ENCODE measurements around the gene APMAP.

APMAP gene, protein sequence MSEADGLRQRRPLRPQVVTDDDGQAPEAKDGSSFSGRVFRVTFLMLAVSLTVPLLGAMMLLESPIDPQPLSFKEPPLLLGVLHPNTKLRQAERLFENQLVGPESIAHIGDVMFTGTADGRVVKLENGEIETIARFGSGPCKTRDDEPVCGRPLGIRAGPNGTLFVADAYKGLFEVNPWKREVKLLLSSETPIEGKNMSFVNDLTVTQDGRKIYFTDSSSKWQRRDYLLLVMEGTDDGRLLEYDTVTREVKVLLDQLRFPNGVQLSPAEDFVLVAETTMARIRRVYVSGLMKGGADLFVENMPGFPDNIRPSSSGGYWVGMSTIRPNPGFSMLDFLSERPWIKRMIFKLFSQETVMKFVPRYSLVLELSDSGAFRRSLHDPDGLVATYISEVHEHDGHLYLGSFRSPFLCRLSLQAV

DNA sequence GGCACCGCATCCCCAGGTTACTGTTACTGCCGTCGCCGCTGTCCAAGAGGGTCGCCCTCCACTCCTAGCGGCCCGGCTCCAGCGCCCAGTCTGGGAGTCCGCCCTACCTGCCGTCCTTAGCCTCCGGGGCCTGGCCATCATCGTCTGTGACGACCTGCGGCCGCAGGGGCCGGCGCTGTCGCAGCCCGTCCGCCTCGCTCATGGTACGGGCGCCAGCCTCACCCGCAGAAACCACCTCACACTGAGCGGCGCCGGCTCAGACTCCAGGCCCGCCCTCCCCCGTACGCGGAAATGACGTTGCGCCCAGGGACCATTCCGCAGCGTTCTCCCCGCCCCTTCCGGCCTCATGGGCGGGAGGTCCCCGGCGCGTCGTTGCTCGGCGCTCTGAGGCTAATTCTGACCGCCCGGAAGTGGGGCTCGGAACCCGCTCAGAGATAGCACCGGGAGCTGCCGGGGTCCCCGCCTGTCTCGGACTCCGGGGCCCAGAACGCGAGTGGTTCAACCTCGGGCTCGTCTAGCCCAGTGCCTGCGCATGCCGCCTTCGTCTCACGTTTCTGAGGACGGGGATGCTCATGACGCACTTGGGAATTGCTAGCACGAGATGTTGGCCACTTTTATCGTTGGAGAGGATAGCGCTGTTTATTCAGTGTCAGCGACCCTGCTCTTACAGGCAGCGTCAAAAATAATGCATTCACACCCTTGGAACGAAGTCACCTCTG, at the start of gene APMAP:
Gene APMAP, minus strand, starts transcription at position 265 of the 719 bp plus-strand sequence. Its CDS starts 63 bp downstream, at position 202.
- DNase-seq (ENCODE audit: low spot score), result peak; percentile 99

DNA sequence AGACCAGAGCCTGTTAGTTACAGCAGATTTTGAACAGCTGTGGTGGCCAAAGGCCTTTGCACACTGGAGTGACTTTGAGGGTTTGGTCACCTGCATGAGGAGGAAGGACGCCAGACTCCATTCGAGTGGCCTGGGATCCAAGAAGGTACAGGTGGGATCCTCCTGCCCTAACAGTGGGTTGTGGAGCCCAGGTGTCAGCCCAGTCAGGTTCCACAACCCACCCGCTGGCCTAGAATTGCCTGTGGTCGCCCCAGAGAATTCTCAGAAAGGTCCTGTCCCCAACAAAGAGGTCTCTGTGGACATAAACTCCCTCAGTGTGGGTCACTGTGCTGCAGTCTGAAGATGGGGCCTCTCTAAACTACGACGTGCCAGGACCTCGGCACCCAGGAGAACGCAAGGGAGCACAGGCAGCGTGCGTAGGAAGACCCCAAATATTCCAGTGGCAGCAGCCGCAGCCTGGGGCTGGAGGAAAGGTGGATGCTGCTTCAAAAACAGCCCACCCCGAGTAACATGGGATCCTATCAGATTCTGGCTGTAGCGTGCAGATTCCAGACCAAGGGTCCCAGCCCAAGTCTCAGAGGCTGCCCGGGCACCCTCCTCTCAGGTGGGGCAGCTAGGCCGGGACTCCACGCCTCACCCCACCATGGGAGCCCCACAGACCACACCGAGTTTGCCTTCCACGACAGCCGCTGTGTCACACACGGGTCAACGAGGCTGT, 49.4 kb upstream of the APMAP start:
- DNase-seq (ENCODE audit: low spot score), result no peak

DNA sequence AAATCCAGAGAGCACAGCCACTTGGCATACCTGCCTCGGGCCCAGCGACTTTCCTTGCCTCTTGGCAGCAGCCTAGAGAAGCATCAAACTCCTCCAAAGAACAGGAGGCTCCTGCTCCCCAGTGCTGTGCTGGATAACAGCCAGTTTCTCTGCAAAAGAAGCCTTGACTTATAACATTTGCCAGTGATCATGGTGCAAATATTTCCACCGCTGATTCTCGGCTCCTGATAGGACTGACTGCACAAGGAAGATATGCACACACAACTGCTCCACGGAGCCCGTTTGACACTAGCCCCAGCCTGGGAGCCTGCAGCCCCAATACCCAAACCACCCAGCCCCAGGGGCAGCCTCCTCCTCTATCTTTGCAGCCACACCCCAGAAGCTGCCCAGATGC, 47.9 kb upstream of the APMAP start:
- peak; percentile 60 for DNase-seq (ENCODE audit: low spot score)

DNA sequence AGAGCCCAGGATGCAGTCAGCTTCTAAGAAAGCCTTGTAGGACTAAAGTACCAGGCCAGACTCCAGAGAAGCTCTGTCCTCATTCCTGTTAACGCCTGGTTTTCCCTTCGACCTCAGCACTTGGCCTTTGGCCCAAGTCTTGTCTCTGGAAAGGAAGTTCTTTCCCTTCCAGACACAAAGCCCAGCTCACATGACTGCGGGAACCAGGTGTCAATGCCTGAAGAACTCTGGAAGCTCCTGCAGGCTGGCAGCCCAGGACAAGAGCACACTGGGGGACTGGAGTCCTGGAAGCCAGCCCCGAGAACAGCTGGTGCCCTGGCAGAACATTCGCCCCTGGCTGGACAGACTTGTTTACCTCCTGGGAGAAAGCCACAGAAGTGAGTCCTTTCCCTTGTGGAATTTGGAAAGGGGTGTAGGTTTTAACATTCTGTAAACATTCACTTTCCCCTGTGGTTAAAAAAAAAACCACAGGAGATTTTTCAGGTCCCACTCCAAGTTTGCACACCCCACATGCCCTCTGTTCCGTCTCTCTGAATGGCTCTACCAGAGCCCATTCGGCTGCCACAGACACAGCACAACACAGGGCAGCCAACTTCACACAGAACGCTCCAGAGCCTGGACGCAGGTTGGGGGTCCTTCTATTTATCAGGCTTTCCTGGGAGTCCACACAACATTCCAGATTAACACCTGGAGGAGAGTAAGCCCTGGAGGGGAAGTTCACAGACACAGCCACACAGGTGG, 47.3 kb upstream of the APMAP start:
- peak; percentile 69 for DNase-seq (ENCODE audit: low spot score)

DNA sequence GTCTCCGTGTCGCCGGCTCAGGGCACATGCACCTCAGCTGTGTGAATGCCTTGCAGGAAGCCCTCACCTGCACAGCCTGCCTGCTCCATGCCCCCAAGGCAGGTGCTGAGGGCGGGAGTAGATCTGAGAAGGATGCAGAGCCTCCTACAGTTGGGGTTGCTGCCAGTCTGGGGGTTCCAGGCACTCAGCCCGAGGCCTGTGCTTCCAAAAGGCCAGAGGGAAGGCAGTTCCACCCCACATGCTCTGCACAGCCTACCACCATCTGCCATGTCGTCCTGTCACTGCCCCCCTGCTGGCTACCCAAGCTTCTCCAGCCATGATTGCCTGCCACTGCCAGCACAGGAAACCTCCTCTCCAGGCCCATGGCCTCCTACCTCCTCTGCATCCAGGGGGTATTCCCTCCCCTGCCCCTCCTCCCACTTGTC, 46.1 kb upstream of the APMAP start:
- DNase-seq (ENCODE audit: low spot score), result no peak

DNA sequence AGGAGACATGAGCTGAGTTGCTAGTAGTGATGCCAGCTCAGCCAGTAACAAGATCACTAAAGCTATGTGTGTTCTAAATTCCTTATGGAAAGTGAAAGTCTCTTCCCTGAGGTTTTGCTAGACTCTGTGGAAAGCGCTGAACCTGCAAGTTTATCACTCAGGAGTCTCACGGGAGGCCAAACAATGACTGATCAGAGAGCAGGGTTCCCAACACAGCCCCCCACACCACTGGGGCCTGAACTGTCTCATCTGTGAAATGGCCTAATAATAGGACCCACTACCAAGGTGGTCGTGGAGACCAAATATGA, 45.5 kb upstream of the APMAP start:
- no peak for DNase-seq (ENCODE audit: low spot score)

DNA sequence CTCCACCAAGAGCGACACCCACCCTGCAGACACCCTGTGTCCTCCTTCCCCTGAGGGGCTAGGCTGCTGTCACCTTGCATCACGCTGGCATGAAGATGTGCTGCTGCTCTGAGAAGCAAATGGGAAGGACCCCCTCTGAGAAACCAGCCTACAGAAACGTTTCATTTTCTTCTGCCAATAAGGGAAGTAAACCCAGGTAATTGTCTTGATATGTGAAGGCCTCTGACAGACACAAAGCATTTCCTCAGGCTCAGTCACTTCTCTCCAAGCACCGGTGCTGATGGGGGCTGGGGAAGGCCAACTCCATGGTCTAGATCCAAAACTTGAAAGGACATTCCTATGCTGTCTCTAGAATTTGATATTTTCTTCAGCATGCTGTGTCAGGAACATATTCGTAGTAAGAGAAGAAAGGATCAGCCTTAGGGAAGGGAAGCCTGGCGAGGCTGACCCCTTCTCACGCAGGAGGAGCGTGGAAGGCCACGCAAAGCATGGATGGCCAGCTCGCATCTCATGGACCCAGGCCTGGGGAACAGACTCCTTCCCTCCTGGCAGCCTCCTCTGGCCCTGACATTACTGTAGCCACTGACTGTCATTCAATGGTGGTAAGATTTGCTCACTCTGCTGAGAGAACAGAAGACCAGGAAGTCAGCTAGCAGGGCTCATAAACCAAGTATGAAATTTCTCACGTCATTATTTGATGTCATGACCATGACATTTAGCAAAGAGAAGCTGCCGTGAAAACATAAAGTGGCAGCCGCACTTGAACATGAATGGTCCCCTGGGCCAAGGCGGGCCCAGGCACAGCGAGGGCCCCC, 44.9 kb upstream of the APMAP start:
- no peak for DNase-seq (ENCODE audit: low spot score)

DNA sequence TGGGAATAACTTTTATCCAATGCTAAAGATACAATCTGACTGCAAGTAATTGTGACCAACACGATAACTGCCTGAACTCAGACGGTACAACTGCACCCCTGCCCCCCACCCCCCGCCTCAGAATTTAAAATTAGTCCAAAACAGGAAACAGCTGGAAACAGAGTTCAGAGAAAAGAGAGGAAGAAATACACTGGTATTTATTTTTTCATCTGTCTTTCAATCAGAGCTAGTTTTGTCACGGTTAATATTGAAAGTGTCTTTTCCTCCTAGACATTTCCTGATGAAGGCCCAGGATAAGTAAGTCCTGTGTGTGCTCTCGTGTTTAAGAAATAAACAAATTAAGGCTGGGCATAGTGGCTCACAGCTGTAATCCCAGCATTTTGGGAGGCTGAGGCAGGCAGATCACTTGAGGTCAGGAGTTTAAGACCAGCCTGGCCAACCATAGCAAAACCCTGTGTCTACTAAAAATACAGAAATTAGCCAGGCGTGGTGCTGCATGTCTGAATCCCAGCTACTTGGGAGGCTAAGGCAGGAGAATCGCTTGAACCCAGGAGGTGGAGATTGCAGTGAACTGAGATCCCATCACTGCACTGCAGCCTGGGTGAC, 43.9 kb upstream of the APMAP start:
- DNase-seq (ENCODE audit: low spot score), result no peak

DNA sequence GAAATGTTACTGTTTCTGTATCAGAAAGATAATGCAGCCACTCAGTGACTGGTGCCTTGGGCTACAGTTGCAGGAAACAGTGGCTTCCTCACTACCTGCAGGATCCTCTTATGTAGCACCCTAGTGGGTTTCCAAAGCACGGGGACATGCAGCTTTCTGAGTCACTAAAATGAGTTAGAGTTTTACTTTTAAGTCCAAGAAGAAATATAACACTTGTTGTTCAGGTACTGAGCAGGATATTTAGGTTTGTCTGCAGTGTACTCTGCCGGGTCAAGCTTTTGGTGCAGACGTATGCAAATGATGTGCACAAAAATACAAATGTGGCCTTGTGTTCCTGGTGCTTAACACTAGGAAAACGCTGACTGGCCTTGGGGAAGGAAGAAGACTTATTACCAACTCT, 43.4 kb upstream of the APMAP start:
- no peak for DNase-seq (ENCODE audit: low spot score)

DNA sequence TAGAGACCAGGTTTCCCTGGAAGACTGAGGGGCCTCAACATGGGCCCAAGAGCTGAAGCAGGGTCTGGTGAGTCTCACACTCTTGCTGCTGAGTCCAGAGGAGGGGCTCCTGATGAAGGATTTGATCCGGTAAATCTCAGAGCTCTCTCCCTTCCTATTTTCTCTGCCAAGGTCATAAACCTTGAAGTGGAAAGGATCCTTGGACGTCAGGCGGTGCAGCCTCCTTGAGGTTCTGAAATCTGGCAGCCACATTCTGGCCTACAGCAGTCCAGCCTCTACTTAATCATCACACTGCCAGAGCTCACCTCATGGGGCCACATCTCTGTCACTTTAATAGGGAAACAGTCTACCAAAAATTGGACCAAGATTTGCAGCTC, 41.4 kb upstream of the APMAP start:
- no peak for DNase-seq (ENCODE audit: low spot score)

DNA sequence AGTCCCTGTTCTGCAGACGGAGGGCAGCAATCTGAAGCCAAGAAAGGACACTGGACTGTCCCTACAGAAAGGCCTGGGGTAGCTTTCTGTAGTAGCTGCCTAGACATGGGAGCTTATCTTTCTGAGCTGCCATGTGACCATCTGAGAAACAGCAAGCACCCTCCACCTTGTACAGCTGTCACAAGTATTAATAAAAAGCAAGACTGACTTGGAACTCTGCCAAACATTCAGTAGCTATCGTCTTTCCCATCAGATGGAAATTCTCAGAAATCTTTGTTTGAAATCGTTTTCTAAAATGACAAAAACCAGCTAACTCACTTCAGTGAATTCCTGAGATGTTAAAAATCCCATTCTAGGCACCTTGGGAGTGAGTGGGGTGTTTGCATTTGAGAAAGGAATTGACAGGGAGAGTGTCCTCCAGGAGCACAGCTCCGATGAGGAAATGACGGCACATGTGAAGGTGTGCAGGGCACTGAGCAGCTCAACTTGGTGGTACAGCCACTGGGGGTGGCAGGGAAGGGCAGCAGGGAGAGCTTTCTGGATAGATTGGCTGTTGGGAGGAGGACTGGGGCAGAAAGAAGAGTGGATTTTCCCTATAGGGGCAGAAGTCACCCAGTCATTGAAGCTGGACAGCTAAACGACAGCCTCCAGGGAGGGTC, 40.8 kb upstream of the APMAP start:
- no peak for DNase-seq (ENCODE audit: low spot score)

DNA sequence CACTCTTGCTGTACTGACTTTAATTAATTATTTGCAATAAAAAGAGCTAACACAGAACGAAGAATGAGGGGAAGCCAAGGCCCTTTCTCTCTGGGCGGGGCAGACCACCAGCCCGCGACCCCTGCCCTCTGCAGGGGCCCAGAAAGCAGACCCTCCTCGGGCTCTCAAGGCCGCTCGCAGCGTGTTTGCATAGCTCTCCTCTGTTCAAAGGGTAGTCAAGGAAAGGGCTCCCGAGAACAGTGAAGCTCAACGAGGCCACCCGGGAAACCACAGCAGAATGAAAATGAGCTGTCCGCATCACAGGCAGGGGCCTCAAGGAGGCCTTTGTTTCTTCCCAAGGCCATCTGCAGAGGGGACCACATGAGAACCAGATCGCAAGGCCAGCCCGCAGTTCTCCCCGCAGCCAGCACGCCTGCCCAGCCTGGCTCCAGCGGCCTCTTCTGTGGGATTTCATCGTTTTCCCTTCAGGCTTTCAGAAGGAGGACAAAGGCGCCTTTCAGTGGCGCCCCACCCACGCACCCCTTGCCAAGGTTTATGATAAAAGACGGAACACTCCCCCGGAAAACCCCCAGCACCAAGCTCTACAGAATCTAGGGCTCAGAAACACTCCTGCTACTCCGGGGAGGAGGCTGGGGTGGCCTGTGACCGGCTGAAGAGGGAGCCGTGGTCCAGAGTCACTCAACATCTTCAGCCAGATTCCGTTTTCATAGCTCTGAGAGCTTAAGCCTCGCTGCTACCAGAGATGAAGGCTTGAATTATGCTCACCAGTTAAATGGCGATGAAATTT, 40.1 kb upstream of the APMAP start:
- DNase-seq (ENCODE audit: low spot score), result no peak

DNA sequence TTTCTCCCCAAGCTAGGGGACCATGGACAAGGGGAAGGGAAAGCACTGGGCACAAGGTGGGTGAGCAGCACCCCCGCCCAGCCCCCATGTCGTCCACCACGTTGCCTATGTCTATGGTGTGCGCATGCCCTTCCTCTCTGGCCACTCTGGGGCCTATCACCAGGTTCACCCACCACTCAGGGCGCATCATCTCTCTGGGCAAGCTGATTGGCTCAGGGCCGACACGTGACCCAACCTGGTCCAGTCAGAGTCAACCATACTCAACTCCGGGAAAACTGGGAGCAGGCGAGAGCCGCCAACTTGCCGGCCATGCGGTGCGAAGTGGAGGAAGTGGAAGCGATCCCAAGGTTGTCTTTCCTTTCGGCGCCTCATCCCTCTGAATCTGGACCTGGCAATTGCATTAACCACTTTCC, 39.5 kb upstream of the APMAP start:
- DNase-seq (ENCODE audit: low spot score), result no peak

DNA sequence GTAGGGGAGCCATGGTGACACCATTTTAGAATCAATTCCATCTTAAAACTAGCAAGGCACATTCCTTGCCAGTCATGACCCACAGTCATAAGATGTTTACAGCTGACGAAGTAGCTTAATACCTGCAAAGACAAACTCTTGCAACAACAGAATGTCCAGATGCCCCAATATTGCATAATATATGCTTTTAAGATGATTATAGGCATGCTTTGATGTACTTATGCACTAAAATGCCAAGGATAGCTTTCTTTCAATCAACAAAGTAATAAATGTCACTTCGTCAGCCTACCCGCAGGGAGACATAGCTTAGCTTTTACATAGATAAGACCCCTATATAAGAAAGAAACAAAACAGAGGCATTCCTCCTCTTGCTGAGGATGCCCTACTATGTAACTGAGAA, 38.7 kb upstream of the APMAP start:
- no peak for DNase-seq (ENCODE audit: low spot score)

DNA sequence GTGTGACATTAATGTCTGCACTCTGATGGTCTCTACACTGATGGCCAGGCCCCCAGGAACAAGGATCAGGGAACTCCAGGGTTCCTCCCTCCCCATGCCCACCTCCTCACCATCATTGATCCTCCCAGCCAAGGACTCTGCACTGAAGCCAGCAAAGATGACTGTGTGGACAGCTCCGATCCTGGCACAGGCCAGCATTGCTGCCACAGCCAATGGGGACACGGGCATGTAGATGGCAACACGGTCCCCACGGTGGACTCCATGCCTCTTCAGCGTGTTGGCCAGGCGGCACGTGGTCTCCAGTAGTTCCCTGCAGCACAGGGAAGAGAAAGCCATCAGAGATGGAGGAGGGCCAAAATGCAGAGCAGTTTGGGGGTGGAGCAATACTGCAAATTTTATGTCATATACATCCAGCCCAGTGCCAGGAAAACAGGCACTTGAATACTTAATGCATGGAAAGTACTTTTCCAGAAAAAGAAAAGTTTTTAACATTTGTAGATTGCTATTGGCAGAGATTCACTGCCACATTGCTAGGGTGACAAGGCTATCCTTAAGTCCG, 38.2 kb upstream of the APMAP start:
- DNase-seq (ENCODE audit: low spot score), result no peak

DNA sequence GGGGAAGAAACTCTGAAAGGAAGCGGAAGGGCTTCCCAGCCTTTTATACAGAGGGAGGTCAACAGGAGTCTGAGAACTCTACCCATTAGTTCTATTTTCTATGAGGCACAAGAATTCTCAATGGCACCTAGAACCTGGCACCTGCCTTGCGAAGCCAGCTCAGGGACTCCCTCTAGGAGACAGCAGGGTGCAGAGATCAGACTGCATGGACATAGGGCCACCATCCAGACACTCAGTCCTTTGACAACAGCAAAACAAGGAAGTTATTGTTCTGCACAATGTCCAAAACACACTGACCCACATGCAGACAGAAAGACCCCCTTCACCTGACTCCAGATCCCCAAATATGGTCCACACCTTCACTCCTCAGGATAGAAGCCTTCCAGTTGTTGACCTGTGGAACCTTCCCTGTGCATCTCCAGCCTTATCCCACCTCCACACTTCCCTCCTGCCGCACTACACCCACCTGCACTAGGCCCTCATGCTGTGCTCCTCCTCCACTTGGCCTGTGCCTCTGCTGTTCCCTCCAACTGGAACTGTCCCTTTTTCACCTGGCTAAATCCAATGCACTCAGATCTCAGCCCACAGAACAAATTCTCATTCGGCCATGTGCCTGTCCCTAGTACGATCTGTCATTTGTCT, 37.6 kb upstream of the APMAP start:
- DNase-seq (ENCODE audit: low spot score), result no peak

DNA sequence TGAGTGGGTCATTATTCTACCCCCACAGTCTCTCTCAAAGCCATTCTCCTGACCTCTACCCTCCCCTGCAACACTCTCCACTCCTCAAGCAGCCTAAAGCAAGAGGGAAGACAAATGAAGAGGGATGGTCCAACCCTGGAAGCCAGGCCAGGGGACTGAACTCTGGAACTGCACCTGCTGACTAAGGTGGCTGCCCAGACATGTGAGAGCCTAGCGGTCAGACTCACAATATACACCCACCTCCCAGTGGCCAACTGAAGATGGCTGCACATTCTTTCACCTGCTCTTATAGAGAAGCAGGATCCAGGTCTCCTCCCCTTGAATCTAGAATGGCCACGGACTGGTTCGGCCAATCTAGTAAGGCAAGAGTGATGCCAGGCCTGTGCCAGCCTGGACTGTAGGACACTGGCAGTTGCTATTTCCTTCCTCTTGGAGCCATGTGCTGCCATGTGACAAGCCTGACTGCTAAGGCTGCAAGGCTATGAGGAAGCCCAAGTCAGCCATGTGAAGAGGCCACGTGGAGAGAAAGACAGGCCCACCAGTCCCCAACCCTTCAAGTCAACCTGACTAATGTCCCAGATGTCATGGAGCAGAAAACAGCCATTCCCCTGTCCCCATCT, 33.5 kb upstream of the APMAP start:
- no peak for DNase-seq (ENCODE audit: low spot score)

DNA sequence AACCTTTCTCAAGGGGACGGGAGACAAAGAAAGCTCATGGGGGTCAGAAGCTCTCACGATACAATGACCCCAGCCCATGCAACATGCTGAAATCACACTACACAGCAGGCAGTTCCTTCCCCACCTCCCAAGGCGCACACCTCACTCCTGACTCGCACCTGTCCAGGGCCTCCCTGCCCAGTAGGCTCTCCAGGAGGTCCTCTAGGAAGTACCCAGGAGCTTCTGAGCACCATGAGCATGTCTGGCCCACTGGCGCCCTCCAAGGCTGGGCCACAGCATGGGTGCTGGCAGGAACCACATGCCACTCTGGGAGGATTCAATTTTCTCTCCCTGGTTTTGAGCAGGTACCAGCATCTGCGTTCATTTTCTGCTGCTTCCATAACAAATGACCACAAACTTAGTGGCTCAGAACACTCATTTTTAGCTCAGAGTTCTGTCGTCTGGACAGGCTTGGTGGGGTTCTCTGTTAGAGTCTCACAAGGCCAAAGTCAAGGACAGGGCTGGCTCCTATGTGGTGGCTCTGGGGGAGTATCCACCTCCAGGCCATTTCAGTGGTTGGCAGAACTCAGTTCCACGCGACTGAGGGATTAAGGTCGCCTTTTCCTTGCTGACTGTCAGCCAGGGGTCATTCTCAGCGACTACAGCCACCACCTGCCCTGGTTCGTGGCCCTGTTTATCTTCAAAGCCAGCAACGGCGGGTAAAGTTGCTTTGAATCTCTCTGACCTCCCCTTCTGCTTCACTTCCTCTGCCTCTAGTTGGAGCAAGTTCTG, 32.7 kb upstream of the APMAP start:
- no peak for DNase-seq (ENCODE audit: low spot score)

All from AG20443 (cell line).